ENCODE measurements around the gene TSNAXIP1. TPM values are rescaled to one million over a fixed set of nuclear protein-coding genes. Genes with fewer than 3 reads are reported as not detected.

TSNAXIP1 gene, protein sequence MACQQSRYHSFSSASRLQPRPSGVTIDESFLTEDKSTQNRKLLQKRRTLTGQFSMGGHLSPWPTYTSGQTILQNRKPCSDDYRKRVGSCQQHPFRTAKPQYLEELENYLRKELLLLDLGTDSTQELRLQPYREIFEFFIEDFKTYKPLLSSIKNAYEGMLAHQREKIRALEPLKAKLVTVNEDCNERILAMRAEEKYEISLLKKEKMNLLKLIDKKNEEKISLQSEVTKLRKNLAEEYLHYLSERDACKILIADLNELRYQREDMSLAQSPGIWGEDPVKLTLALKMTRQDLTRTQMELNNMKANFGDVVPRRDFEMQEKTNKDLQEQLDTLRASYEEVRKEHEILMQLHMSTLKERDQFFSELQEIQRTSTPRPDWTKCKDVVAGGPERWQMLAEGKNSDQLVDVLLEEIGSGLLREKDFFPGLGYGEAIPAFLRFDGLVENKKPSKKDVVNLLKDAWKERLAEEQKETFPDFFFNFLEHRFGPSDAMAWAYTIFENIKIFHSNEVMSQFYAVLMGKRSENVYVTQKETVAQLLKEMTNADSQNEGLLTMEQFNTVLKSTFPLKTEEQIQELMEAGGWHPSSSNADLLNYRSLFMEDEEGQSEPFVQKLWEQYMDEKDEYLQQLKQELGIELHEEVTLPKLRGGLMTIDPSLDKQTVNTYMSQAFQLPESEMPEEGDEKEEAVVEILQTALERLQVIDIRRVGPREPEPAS
- total RNA-seq: 0.98 and 2.2 TPM in 2 replicates

DNA sequence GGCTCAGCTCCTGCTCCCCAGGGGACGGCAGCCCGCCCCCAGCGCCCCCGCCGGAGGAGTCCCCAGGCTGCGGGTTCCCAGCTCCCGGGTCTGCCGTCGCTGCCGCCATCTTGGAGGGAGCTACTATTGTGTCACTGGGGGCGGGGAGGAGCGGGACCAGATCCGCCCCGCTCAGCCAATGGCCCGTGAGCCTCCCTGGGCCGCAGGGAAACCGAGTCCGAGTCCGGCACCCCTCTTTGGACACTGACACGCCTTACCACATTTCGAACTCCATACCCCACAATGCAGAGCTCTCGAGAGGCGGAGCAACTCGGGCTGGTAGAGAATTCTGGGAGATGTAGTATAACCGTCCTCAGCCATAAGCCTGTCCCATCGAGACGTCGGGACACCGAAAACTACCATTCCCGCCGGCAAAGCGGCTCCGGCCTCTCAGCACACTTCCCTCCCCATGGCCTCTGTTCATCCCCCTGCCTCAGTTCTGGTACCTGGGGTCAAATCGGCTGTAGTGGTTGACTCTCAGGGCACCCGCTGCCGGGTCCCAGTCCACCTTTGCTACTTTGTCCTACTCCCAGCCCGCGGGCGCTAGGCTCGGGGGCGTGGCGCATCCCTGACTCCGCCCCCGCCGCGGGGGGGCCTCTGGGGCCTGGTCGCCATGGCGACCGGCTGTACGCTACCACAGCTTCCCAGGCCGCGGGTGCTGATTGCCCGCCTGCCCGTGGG is at the start of gene TSNAXIP1, which contains the start of gene RANBP10:
TSS of gene TSNAXIP1 (plus strand) at position 462 of the 720 bp plus-strand sequence. CDS start 261 bp downstream, outside the sequence.
TSS of gene RANBP10 (minus strand) at position 133 of the 720 bp plus-strand sequence. CDS start at position 109, 24 bp downstream.

DNA sequence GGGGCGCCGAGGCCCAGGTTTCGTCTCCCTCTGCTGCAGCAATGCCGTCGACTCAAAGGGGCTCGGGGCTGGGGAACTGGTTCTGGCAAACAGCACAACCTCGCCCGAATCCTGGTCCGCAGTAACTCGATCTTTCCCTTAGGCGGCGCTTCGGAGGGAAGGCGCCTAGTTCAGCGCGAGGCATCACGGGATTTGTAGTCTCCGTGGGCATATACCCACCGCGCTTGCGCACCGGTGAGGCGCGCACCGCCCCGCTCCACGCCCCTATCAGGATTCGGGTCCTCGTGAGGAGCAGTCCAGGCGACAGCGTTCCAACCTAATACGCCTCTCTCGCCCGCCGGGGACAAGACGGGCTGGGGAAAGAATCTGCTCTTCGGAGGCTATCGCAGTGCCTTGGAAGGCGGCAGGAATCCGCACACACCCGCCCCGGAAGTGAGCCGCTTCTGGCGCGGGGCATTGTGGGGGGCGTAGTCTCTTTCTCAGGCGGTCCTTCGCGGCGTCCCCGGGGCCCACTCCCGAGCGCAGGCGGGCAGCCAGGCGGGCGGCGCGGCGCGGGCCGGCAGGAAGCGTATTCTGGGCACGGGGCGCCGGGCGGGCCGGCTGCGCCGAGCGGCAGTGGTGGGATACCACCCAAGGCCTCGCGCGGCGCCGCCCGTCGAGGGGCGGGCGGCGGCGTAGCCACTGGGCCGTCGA is 35.3 kb downstream of the TSNAXIP1 start, which contains the start of gene THAP11:
TSS of gene THAP11 (plus strand) at position 505 of the 693 bp plus-strand sequence. CDS start 235 bp downstream, outside the sequence.

DNA sequence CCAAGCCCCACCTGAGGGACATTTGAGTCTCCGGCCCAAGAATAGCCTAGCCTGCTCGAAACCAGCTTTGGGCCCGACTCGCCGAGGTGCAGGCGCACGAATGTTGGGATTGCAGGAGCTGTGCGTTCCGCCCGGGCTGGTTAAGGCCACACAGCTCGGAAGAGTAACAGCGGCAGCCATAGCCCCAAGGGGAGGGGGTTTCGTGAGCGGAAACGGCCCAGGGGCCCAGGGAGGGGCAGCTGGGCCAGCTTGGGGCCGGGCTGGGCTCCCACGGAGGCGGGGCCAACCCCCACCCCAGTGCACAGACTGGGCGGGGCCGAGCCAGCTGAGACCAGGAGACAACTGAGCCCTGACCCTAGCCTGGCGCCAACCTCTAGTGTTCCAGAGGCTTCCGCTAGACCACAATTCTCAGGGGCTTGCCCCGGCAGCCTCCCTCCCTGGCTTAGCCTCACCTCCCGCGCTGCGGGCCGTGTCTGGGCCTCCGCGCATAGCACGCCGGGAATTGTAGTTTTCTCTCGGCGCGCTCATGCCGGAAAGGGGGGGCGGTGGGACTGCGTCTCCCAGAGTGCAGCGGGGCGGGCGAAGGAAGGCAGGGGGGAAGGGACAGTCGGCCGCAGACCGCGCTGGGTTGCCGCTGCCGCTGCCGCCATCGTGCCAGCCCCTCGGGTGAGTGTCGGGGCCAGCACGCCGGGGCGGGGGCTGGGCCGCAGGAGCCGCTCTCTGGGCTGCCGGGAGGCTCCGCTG is 39.8 kb downstream of the TSNAXIP1 start, which contains the start of gene NUTF2:
TSS of gene NUTF2 (plus strand) at position 614 of the 744 bp plus-strand sequence. CDS start 18,198 bp downstream, outside the sequence.

DNA sequence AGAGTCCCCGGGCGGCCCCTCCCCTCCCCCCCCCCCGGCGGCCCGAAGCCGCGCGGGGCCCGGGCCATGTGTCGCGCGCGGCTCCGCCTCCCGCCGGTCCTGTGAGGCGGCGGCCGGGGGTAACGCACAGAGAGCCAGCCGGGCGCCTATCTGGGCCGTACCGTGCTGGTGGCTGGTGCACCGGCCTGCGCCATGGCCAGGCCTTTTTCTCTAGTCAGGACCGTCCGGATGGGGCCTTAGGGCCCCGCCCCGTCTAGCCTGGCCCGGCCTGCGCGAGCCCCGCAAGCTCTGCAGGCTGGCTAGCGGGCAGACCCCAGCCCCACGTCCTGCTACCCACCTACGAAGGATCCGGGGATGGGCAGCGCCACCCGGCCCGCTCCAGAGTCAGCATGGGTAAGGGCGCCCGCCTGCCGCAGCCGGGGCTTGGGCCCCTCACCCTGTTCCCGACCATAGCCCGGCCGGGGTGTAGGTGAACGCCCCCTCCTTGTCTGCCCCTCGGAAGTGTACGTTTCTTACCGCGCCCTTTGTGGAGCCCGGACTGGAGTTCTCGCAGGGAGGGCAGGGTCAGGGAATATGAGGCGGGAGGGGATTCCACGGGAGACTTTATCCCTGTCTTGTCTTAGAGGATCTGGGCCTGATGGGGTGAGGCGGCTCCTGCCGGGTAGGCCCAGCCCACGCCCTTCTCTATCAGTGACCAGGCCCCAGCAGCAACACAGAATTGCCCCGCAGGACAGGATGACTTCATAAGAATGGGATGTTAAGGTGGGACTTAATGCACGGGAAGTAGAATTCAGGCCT is 40.6 kb downstream of the TSNAXIP1 start, which contains the start of gene CENPT:
TSS of gene CENPT (minus strand) at position 630 of the 798 bp plus-strand sequence. CDS start 13,834 bp downstream, outside the sequence.

DNA sequence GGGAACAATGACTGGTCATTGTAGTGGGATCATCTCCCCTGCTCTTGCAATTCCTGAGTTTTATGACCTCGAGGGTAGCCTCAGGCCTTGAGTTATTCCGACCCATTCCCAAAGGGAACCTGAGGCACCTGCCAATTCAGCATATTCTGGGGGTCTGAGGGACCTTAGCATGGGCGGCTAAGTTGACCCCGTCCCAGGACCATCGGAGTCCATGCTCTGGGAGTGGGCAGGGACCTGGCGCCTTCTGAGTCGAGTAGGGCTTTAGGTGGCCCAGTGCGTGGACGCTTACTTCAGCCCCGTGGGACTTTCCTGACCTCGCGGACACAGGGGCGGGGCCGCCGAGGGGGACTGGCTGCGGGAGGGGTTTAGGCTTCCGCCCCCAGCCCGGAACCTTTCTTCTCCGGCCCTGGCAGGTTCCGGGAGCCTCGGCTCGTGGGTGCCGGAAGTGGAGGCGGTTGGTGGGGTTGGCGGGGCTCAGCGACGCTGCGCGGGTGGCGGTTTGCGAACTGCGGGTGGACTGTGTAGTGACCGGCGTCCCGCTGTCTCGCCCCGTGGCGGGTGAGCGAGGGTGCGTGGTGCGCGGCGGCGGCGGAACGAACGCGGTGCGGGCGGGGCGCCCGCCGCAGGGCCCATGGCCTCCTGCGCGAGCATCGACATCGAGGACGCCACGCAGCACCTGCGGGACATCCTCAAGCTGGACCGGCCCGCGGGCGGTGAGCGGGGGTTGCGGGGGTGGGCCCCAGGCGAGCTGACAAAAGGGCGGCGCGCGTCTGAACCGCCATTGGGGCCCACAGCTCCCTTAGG is 66.1 kb downstream of the TSNAXIP1 start, which contains the start of gene EDC4:
TSS of gene EDC4 (plus strand) at position 422 of the 804 bp plus-strand sequence. CDS start at position 632, 210 bp downstream.

Small RNA genes within 50 kb of the gene (small RNA-seq; reads per million reads assigned to genes)
- not detected for gene AC040162.2

Other genes starting within 250 kb of the TSNAXIP1 start
- gene CTCF, start 244.4 kb upstream of the TSNAXIP1 start, total RNA-seq: 21.7 and 33.2 TPM in 2 replicates
- gene CARMIL2, start 161.7 kb upstream of the TSNAXIP1 start, total RNA-seq: 0.37 and 0.39 TPM in 2 replicates
- 25.4 and 31.5 TPM in 2 replicates for gene ACD, start 146.6 kb upstream of the TSNAXIP1 start, total RNA-seq
- gene PARD6A, start 145.9 kb upstream of the TSNAXIP1 start, total RNA-seq: 0.59 and 1.1 TPM in 2 replicates
- gene ENKD1, start 140.1 kb upstream of the TSNAXIP1 start, total RNA-seq: 15.8 and 16.9 TPM in 2 replicates
- gene C16orf86, start 140.1 kb upstream of the TSNAXIP1 start, total RNA-seq: 3.3 and 3.9 TPM in 2 replicates
- 13.2 and 17.0 TPM in 2 replicates for gene GFOD2, start 87.6 kb upstream of the TSNAXIP1 start, total RNA-seq
- gene RANBP10, start 329 bp upstream of the TSNAXIP1 start, total RNA-seq: 5.1 and 7.0 TPM in 2 replicates
- 26.1 and 28.0 TPM in 2 replicates for gene THAP11, start 35.4 kb downstream of the TSNAXIP1 start, total RNA-seq
- gene NUTF2, start 40.0 kb downstream of the TSNAXIP1 start, total RNA-seq: 210 and 284 TPM in 2 replicates
- 27.0 and 32.7 TPM in 2 replicates for gene CENPT, start 40.8 kb downstream of the TSNAXIP1 start, total RNA-seq
- 55.5 and 72.9 TPM in 2 replicates for gene EDC4, start 66.2 kb downstream of the TSNAXIP1 start, total RNA-seq
- 0.37 TPM in 1 of 2 replicates, not detected in the other for gene NRN1L, start 78.0 kb downstream of the TSNAXIP1 start, total RNA-seq
- 12.1 TPM in 2 replicates for gene PSKH1, start 86.4 kb downstream of the TSNAXIP1 start, total RNA-seq
- gene CTRL, start 125.0 kb downstream of the TSNAXIP1 start, total RNA-seq: 0.37 and 1.4 TPM in 2 replicates
- gene PSMB10, start 130.0 kb downstream of the TSNAXIP1 start, total RNA-seq: 29.7 and 41.2 TPM in 2 replicates
- 5.1 and 11.1 TPM in 2 replicates for gene LCAT, start 137.2 kb downstream of the TSNAXIP1 start, total RNA-seq
- gene SLC12A4, start 161.7 kb downstream of the TSNAXIP1 start, total RNA-seq: 40.8 and 73.3 TPM in 2 replicates
- gene DPEP3, start 173.6 kb downstream of the TSNAXIP1 start, total RNA-seq: not detected in 2 replicates
- not detected in 2 replicates for gene DPEP2, start 192.6 kb downstream of the TSNAXIP1 start, total RNA-seq
- not detected in 2 replicates for gene DPEP2NB, start 209.0 kb downstream of the TSNAXIP1 start, total RNA-seq
- 14.7 and 19.0 TPM in 2 replicates for gene DDX28, start 216.3 kb downstream of the TSNAXIP1 start, total RNA-seq
- 18.0 and 21.5 TPM in 2 replicates for gene DUS2, start 216.4 kb downstream of the TSNAXIP1 start, total RNA-seq